ENCODE data around the gene CTSO.

Gene CTSO

GRCh38 chr4:155953151-155954117 is at the start of gene CTSO:
Gene CTSO, minus strand, starts transcription at chr4:155953866. Its CDS starts 19 bp downstream, at chr4:155953847.
- TF ChIP-seq GATA2 (IDR thresholded peaks at IDR 0.05; ENCODE audit: low read depth, low read length) (no peak; the same call in 1 of the 2 replicates), GATA3 (IDR thresholded peaks at IDR 0.05; ENCODE audit: low read depth, low read length) (no peak)

GRCh38 chr4:156000491-156000890 is 46.8 kb upstream of the CTSO start:
- no peak for TF ChIP-seq GATA2 (IDR thresholded peaks at IDR 0.05; ENCODE audit: low read depth, low read length)
- no peak for TF ChIP-seq GATA3 (IDR thresholded peaks at IDR 0.05; ENCODE audit: low read depth, low read length)

GRCh38 chr4:155999725-156000124 is 46.1 kb upstream of the CTSO start:
- TF ChIP-seq GATA3 (IDR thresholded peaks at IDR 0.05; ENCODE audit: low read depth, low read length) (no peak), GATA2 (IDR thresholded peaks at IDR 0.05; ENCODE audit: low read depth, low read length) (no peak)

GRCh38 chr4:155995069-155995468 is 41.4 kb upstream of the CTSO start:
- no peak for TF ChIP-seq GATA2 (IDR thresholded peaks at IDR 0.05; ENCODE audit: low read depth, low read length)
- no peak for TF ChIP-seq GATA3 (IDR thresholded peaks at IDR 0.05; ENCODE audit: low read depth, low read length)

- TF ChIP-seq GATA3 (IDR thresholded peaks at IDR 0.05; ENCODE audit: low read depth, low read length) (no peak), GATA2 (IDR thresholded peaks at IDR 0.05; ENCODE audit: low read depth, low read length) (no peak)
Observed at GRCh38 chr4:155984106-155984797, 30.6 kb upstream of the CTSO start.

GRCh38 chr4:155982736-155983385 is 29.2 kb upstream of the CTSO start:
- TF ChIP-seq GATA2 (IDR thresholded peaks at IDR 0.05; ENCODE audit: low read depth, low read length) (no peak), GATA3 (IDR thresholded peaks at IDR 0.05; ENCODE audit: low read depth, low read length) (no peak)

GRCh38 chr4:155978810-155979209 is 25.1 kb upstream of the CTSO start:
- TF ChIP-seq GATA2 (IDR thresholded peaks at IDR 0.05; ENCODE audit: low read depth, low read length) (no peak), GATA3 (IDR thresholded peaks at IDR 0.05; ENCODE audit: low read depth, low read length) (no peak)

- TF ChIP-seq GATA3 (IDR thresholded peaks at IDR 0.05; ENCODE audit: low read depth, low read length) = no peak
- no peak for TF ChIP-seq GATA2 (IDR thresholded peaks at IDR 0.05; ENCODE audit: low read depth, low read length)
Observed at GRCh38 chr4:155975511-155975910, 21.8 kb upstream of the CTSO start.

GRCh38 chr4:155974996-155975395 is 21.3 kb upstream of the CTSO start:
- TF ChIP-seq GATA3 (IDR thresholded peaks at IDR 0.05; ENCODE audit: low read depth, low read length) (no peak), GATA2 (IDR thresholded peaks at IDR 0.05; ENCODE audit: low read depth, low read length) (no peak)

GRCh38 chr4:155974476-155974749 is 20.7 kb upstream of the CTSO start:
- TF ChIP-seq GATA2 (IDR thresholded peaks at IDR 0.05; ENCODE audit: low read depth, low read length) (no peak), GATA3 (IDR thresholded peaks at IDR 0.05; ENCODE audit: low read depth, low read length) (no peak)

GRCh38 chr4:155973639-155974475 is 20.2 kb upstream of the CTSO start:
- TF ChIP-seq GATA3 (IDR thresholded peaks at IDR 0.05; ENCODE audit: low read depth, low read length) (no peak), GATA2 (IDR thresholded peaks at IDR 0.05; ENCODE audit: low read depth, low read length) (no peak)

GRCh38 chr4:155972098-155972497 is 18.4 kb upstream of the CTSO start:
- no peak for TF ChIP-seq GATA2 (IDR thresholded peaks at IDR 0.05; ENCODE audit: low read depth, low read length)

GRCh38 chr4:155966731-155967395 is 13.2 kb upstream of the CTSO start:
- TF ChIP-seq GATA3 (IDR thresholded peaks at IDR 0.05; ENCODE audit: low read depth, low read length) (no peak), GATA2 (IDR thresholded peaks at IDR 0.05; ENCODE audit: low read depth, low read length) (no peak)

All from SH-SY5Y (cell line).